Liver (tissue), 5 donors: ENCODE data around the gene SOX2. TPM values are rescaled to one million over a fixed set of nuclear protein-coding genes. Genes with fewer than 3 reads are reported as not detected.

Experiments used
- polyA plus RNA-seq, 2 donors: library from polyadenylated mRNA; stranded (reverse) in 1 of 2; unstranded in 1 of 2; fragments of 200-250 nt in 1 of 2; fragments of >200 nt in 1 of 2; fragmentation: Nextera tagmentation in 1 of 2; extraction: Ambion mirVana in 1 of 2; gene quantifications; one replicate each; pipeline versions ENCODE4 v1.2.1 to v1.2.3, GENCODE V29; 2013 to 2015
- small RNA-seq: library from RNA; depleted of rRNA; stranded (forward); fragments of <200 nt; gene quantifications from one replicate; pipeline ENCODE3, GENCODE V24; 2014
- total RNA-seq, 2 donors: library from RNA; depleted of rRNA; stranded (reverse); fragments of >200 nt; gene quantifications; one replicate each; pipeline ENCODE4 v1.2.3, GENCODE V29; 2014
- donor health status: healthy.
- donor health status: healthy.
- donor health status: healthy.

Gene SOX2
- total and polyA plus RNA-seq, 4 donors, result 0.02 TPM; not detected in 3

Small RNAs within 50 kb of the gene (small RNA-seq; reads per million reads assigned to genes)
- gene RF01954, result not detected
